Germinal center (tissue), 1 donor: ENCODE measurements around the gene NME4.

Source experiments
- DNase-seq: peaks from one replicate; pipeline ENCODE4 v3.0.0; 2012; ENCODE audit warnings: mixed read lengths, low spot score

Gene NME4

GRCh38 chr16:426906-427249 is 29.9 kb downstream of the NME4 start:
- no peak for DNase-seq

DNA sequence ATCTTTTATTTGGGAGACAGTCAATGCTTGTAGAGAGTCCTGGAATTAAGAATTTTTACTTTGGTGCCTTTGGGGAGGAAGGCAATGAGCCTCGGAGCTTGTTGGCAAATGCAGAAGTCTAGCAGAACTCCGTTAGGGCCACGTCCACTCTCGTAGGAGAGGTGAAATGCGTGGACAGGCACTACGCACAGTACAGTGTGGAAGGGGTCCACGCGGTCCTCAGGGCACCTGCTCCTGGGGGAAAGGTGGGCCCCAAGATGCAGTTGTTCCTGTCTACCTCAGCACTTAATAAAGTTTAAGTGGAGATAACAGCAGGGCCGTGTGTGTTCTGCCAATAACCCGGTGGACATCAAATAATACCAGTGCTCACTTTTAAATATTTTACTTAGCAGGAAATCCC is 30.3 kb downstream of the NME4 start:
- no peak for DNase-seq

GRCh38 chr16:430904-431303 is 33.9 kb downstream of the NME4 start:
- DNase-seq = no peak

DNA sequence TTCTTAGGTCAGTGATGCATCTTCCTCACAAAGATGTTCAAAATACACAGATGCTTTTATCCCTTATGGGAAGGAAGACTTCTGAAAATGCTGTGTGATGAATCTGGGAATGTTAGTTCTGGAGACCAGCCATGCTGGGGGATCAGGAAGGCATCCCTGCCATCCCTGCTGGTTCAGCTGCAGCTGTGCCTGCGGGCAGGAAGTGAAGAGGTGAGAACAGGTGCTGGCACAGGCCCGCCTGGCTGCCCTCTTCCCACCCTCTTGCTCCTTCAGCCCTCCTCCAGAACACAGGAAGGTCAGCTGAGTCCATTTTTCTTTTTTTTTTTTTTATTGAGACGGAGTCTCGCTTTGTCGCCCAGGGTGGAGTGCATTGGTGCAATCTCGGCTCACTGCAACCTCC is 43.6 kb downstream of the NME4 start:
- DNase-seq = no peak

GRCh38 chr16:441447-441846 is 44.4 kb downstream of the NME4 start:
- no peak for DNase-seq

- no peak for DNase-seq
Measured at GRCh38 chr16:442976-443375, 46.0 kb downstream of the NME4 start.

DNA sequence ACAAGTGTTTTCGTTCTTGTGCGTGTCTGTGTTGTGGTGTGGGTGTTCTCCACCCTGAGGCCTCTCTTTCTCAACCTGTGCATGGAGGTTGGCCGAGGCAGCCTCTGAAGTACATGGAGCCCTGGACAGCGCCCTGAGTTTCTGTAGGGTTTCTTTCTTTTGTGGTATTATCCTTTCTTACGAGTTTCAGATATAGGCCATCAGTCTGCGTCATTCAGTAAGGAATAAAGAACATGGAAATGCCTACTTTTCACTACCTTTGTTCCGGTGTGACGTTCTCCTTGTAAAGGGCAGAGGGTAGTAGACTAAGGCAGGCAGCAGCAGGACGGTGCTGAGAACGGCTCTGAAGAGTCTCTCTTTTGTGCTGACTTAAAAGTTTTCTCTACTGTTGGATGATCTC is 47.0 kb downstream of the NME4 start:
- no peak for DNase-seq

DNA sequence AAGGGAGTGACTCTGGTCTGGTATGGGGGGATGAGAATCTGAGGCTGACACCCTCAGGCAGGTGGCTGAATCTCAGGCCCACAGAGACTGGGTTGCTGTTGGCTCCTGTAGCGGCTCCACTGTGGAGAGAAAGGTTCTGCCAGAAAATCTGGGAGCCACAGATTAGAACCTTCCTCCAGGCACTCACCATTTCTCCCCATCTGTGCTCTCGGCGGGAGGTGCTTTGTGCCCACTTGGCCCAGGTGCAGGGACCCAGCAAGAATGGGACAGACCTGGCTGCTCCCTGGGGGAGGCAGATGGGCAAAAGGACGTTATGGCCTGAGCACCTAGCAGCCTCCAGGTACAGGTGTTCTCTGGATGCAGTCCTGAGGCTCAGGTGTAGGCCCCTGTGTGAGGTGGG is 48.6 kb downstream of the NME4 start:
- DNase-seq = no peak
